Measurements from ENCODE around the gene ULK4.

ULK4 gene

DNA sequence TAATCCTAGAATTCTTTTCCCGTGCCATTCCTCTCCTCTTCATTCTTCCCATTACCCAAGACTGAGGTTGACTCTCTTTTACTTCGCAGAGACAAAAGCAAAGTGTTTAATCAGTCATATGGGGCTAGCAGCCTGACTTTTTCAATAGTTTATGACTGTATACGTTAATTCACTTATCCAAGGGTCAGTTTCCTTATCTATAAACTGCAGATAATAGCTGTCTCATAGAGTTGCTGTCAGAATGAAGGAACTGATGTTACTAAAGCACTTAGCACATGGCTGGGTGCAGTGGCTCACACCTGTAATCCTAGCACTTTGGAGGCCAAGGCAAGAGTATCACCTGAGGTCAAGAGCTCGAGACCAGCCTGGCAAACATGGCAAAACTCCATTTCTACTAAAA, 43.5 kb upstream of the ULK4 start:
- TF ChIP-seq, protein P1, sequence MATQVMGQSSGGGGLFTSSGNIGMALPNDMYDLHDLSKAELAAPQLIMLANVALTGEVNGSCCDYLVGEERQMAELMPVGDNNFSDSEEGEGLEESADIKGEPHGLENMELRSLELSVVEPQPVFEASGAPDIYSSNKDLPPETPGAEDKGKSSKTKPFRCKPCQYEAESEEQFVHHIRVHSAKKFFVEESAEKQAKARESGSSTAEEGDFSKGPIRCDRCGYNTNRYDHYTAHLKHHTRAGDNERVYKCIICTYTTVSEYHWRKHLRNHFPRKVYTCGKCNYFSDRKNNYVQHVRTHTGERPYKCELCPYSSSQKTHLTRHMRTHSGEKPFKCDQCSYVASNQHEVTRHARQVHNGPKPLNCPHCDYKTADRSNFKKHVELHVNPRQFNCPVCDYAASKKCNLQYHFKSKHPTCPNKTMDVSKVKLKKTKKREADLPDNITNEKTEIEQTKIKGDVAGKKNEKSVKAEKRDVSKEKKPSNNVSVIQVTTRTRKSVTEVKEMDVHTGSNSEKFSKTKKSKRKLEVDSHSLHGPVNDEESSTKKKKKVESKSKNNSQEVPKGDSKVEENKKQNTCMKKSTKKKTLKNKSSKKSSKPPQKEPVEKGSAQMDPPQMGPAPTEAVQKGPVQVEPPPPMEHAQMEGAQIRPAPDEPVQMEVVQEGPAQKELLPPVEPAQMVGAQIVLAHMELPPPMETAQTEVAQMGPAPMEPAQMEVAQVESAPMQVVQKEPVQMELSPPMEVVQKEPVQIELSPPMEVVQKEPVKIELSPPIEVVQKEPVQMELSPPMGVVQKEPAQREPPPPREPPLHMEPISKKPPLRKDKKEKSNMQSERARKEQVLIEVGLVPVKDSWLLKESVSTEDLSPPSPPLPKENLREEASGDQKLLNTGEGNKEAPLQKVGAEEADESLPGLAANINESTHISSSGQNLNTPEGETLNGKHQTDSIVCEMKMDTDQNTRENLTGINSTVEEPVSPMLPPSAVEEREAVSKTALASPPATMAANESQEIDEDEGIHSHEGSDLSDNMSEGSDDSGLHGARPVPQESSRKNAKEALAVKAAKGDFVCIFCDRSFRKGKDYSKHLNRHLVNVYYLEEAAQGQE (IDR thresholded peaks at IDR 0.05; ENCODE audit: insufficient replicate concordance, low read depth) = no peak
- no peak for TF ChIP-seq GABPA (IDR thresholded peaks at IDR 0.05; ENCODE audit: low read depth)
- TF ChIP-seq POLR2AphosphoS5 (IDR thresholded peaks at IDR 0.05; ENCODE audit: low read depth) = no peak
- TF ChIP-seq, protein P2, sequence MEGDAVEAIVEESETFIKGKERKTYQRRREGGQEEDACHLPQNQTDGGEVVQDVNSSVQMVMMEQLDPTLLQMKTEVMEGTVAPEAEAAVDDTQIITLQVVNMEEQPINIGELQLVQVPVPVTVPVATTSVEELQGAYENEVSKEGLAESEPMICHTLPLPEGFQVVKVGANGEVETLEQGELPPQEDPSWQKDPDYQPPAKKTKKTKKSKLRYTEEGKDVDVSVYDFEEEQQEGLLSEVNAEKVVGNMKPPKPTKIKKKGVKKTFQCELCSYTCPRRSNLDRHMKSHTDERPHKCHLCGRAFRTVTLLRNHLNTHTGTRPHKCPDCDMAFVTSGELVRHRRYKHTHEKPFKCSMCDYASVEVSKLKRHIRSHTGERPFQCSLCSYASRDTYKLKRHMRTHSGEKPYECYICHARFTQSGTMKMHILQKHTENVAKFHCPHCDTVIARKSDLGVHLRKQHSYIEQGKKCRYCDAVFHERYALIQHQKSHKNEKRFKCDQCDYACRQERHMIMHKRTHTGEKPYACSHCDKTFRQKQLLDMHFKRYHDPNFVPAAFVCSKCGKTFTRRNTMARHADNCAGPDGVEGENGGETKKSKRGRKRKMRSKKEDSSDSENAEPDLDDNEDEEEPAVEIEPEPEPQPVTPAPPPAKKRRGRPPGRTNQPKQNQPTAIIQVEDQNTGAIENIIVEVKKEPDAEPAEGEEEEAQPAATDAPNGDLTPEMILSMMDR (IDR thresholded peaks at IDR 0.05; ENCODE audit: insufficient read depth, low read length) = no peak
- no peak for TF ChIP-seq SPI1 (IDR thresholded peaks at IDR 0.05; ENCODE audit: borderline replicate concordance, low read depth)
- H3K4me3 ChIP-seq (replicated peaks; ENCODE audit: insufficient read depth, low read length) = no peak overlapping the region
- DNase-seq (ENCODE audit: low read depth in 1 of 2, low spot score in 1 of 2) = no peak
- no peaks in the 10 kb centered on the region for H3K27me3 ChIP-seq (ENCODE audit: insufficient read depth, poor library complexity, severe bottlenecking)
- H3K27ac ChIP-seq (replicated peaks) = no peak overlapping the region

DNA sequence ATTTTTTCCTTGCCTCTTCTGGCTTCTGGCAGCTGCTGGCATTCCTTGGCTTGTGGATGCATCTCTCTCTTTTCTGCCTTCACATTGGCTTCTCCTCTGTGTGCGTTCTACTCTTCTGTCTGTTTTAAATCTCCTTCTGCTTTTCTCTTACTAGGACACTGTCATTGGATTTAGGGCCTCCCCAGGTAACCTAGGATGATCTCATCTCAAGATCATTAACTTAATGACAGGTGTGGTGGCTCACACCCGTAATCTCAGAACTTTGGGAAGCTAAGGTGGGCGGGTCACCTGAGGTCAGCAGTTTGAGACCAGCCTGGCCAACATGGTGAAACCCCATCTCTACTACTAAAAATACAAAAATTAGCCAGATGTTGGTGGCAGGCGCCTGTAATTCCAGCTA, 40.9 kb upstream of the ULK4 start:
- H3K27me3 ChIP-seq (ENCODE audit: insufficient read depth, poor library complexity, severe bottlenecking) = no peaks in the 10 kb centered on the region
- no peak overlapping the region for H3K27ac ChIP-seq (replicated peaks)
- DNase-seq (ENCODE audit: low read depth in 1 of 2, low spot score in 1 of 2) = no peak
- no peak for TF ChIP-seq GABPA (IDR thresholded peaks at IDR 0.05; ENCODE audit: low read depth)
- no peak for TF ChIP-seq POLR2AphosphoS5 (IDR thresholded peaks at IDR 0.05; ENCODE audit: low read depth)
- TF ChIP-seq, protein P2 (IDR thresholded peaks at IDR 0.05; ENCODE audit: insufficient read depth, low read length) = no peak
- no peak for TF ChIP-seq SPI1 (IDR thresholded peaks at IDR 0.05; ENCODE audit: borderline replicate concordance, low read depth)
- TF ChIP-seq, protein P1 (IDR thresholded peaks at IDR 0.05; ENCODE audit: insufficient replicate concordance, low read depth) = no peak
- H3K4me3 ChIP-seq (replicated peaks; ENCODE audit: insufficient read depth, low read length) = no peak overlapping the region

DNA sequence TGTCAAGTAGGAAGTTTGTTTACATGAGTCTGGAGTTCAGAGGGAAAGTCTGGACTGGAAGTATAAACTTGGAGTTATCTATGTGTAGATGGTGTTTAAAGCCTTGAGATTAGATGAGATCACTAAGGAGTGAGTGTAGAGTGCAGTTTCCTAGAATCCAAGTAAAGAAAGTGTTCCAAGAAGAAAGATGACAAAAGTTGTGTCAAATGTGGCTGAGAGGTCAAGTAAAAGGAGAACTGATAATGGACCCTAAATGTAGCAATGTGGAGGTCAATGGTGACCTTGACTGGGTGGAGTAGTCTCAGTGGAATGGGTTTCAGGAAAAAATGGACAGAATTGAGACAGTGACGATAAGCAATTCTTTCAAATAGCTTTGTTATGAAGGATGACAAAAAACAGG, 39.9 kb upstream of the ULK4 start:
- Histone ChIP-seq H3K4me3 (replicated peaks; ENCODE audit: insufficient read depth, low read length) (no peak overlapping the region), H3K27me3 (ENCODE audit: insufficient read depth, poor library complexity, severe bottlenecking) (no peaks in the 10 kb centered on the region), H3K27ac (replicated peaks) (no peak overlapping the region)
- TF ChIP-seq, protein P2 (IDR thresholded peaks at IDR 0.05; ENCODE audit: insufficient read depth, low read length) = no peak
- no peak for DNase-seq (ENCODE audit: low read depth in 1 of 2, low spot score in 1 of 2)

DNA sequence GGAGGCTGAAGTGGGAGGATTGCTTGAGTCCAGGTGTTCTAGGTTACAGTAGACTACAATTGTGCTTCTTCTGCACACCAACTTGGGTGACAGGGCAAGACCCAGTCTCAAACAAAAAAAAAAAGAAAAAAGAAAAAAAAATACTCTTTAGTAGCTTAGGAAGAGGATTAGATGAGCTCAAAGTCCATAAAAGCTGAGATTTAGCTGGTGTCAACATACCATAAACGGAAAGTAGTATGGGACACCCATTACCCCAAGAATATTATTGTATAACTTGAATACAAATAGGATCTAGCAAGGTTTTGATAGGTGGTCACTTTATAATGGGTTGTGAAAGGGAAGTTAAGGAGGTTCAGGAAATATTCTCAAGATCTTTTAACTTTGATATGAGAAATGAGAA, 38.0 kb upstream of the ULK4 start:
- no peaks in the 10 kb centered on the region for H3K27me3 ChIP-seq (ENCODE audit: insufficient read depth, poor library complexity, severe bottlenecking)
- no peak overlapping the region for H3K27ac ChIP-seq (replicated peaks)
- no peak for DNase-seq (ENCODE audit: low read depth in 1 of 2, low spot score in 1 of 2)
- TF ChIP-seq GABPA (IDR thresholded peaks at IDR 0.05; ENCODE audit: low read depth) (no peak), POLR2AphosphoS5 (IDR thresholded peaks at IDR 0.05; ENCODE audit: low read depth) (no peak), SPI1 (IDR thresholded peaks at IDR 0.05; ENCODE audit: borderline replicate concordance, low read depth) (no peak)
- TF ChIP-seq, protein P1 (IDR thresholded peaks at IDR 0.05; ENCODE audit: insufficient replicate concordance, low read depth) = no peak
- no peak overlapping the region for H3K4me3 ChIP-seq (replicated peaks; ENCODE audit: insufficient read depth, low read length)
